ENCODE results near the gene SYNGAP1.

The SYNGAP1 gene

DNA sequence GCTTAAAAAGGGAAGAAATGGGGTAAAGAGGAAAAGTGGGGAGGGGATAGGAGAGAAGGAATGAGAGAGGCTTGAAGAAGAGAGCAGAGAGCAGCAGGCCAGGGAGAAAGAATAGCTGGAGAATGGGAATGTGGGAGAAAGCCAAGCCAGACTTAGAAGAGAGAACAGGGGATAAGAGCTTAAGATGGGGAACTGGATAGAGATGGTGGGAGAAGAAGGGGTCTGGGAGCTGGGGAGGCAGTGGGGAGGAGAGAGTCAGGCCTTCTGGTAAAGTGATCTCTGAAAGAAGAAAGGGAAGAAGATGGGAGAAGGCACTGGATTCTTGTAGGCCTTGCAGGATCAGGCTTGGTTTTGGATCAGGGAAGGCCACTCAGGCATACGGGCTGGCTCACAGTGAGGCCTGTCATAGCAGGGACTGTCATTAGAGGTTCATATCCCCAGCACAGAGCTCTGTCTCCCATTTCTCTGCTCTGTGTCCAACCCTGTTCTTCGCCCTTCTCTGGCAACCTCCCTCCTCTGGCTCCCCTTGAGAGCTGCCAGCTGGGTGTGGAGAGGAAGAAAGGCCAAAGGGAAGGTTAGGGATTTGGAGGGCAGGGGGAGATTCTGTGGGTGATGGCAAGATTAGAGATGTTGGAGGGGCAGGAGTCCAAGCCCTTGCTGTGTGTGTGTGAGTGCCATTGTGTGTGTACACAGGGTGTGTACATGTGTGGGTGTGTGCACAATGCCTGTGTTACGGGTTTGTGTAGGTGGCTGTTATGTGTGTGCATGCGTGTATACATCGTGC, 9.3 kb downstream of the SYNGAP1 start:
- Histone ChIP-seq H3K4me3 (ENCODE audit: low read depth in 1 of 2, low read length in 2 of 2) (peak overlapping the region in 1 of 2 experiments; percentile 59; a peak in 1 of 4 replicates), H3K79me2 (ENCODE audit: insufficient read depth, low read length) (peaks cover 26% of the 10 kb centered on the region), H3K4me1 (ENCODE audit: insufficient read depth, low read length) (peaks cover 69% of the 10 kb centered on the region), H3K9ac (ENCODE audit: low read depth, low read length) (peak overlapping the region; percentile 56; the same call in 1 of the 2 replicates), H4K20me1 (ENCODE audit: insufficient read depth, low read length) (peaks cover 23% of the 10 kb centered on the region), H3K27ac (ENCODE audit: low read length) (peak overlapping the region; percentile 13; the same call in 1 of the 2 replicates), H3K36me3 (ENCODE audit: insufficient read depth, low read length) (peaks cover 9% of the 10 kb centered on the region), H3K27me3 (ENCODE audit: insufficient read depth, low read length, poor library complexity) (no peaks in the 10 kb centered on the region), H3K9me3 (ENCODE audit: insufficient read depth, low read length, severe bottlenecking) (no peaks in the 10 kb centered on the region), H2AFZ (ENCODE audit: low read depth, low read length) (no peak overlapping the region), H3K4me2 (ENCODE audit: insufficient read depth, low read length) (peak overlapping the region; percentile 91)
- no peak for TF ChIP-seq EZH2 (IDR thresholded peaks at IDR 0.05; ENCODE audit: borderline replicate concordance, low read depth, low read length, severe bottlenecking)
- TF ChIP-seq, protein P1, sequence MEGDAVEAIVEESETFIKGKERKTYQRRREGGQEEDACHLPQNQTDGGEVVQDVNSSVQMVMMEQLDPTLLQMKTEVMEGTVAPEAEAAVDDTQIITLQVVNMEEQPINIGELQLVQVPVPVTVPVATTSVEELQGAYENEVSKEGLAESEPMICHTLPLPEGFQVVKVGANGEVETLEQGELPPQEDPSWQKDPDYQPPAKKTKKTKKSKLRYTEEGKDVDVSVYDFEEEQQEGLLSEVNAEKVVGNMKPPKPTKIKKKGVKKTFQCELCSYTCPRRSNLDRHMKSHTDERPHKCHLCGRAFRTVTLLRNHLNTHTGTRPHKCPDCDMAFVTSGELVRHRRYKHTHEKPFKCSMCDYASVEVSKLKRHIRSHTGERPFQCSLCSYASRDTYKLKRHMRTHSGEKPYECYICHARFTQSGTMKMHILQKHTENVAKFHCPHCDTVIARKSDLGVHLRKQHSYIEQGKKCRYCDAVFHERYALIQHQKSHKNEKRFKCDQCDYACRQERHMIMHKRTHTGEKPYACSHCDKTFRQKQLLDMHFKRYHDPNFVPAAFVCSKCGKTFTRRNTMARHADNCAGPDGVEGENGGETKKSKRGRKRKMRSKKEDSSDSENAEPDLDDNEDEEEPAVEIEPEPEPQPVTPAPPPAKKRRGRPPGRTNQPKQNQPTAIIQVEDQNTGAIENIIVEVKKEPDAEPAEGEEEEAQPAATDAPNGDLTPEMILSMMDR (IDR thresholded peaks at IDR 0.05; ENCODE audit: borderline replicate concordance, extremely low read depth, low read length, poor library complexity, severe bottlenecking), result no peak
- ATAC-seq (ENCODE audit: insufficient read depth, low read depth) (no peak), DNase-seq (no peak)

DNA sequence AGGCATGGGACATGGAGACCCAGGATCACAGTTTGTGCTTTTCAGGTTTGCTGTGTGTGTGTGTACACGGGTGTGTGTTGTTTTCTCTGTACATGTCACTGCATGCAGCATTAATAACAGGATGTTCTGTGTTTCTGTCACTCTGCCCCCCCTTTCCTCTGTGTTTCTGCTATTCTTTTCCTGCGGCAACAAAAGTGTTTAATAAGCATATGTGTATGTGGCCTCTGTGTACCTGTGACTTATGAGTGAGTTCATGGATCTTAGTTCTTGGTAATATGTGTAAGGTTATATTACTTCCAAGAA, 9.8 kb downstream of the SYNGAP1 start:
- Histone ChIP-seq H3K9ac (ENCODE audit: low read depth, low read length) (no peak overlapping the region), H3K4me2 (ENCODE audit: insufficient read depth, low read length) (no peak overlapping the region), H3K36me3 (ENCODE audit: insufficient read depth, low read length) (peaks cover 9% of the 10 kb centered on the region), H3K4me1 (ENCODE audit: insufficient read depth, low read length) (peaks cover 63% of the 10 kb centered on the region), H3K9me3 (ENCODE audit: insufficient read depth, low read length, severe bottlenecking) (no peaks in the 10 kb centered on the region), H3K79me2 (ENCODE audit: insufficient read depth, low read length) (peaks cover 26% of the 10 kb centered on the region), H3K27me3 (ENCODE audit: insufficient read depth, low read length, poor library complexity) (no peaks in the 10 kb centered on the region), H3K27ac (ENCODE audit: low read length) (no peak overlapping the region), H4K20me1 (ENCODE audit: insufficient read depth, low read length) (peaks cover 23% of the 10 kb centered on the region), H3K4me3 (ENCODE audit: low read depth in 1 of 2, low read length in 2 of 2) (no peak overlapping the region), H2AFZ (ENCODE audit: low read depth, low read length) (no peak overlapping the region)
- DNase-seq, result no peak
- no peak for TF ChIP-seq EZH2 (IDR thresholded peaks at IDR 0.05; ENCODE audit: borderline replicate concordance, low read depth, low read length, severe bottlenecking)
- TF ChIP-seq, protein P1 (IDR thresholded peaks at IDR 0.05; ENCODE audit: borderline replicate concordance, extremely low read depth, low read length, poor library complexity, severe bottlenecking), result no peak
- ATAC-seq (ENCODE audit: insufficient read depth, low read depth), result no peak

DNA sequence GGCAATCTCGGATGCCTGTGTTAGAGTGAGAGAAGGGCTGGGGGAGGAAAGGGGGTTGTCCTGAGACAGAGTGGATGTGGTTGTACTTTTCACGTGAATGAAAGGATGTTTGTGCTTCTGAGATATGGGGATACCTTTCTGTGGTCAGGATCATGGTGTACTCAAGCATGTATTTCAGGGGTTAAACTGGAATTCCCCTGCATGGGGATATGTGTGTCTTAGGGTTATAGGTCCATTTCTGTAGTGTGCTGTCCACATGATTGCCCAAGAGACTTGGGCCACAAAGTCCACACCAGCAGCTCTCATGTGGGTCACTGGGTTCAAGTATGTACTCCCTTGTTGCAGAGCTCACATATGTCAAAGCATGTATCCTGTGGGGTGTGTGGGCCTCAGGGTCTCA, 10.5 kb downstream of the SYNGAP1 start:
- Histone ChIP-seq H3K4me2 (ENCODE audit: insufficient read depth, low read length) (0 out of 2 replicates have a peak overlapping the region, but pooled peaks have one; percentile 11), H2AFZ (ENCODE audit: low read depth, low read length) (no peak overlapping the region), H3K79me2 (ENCODE audit: insufficient read depth, low read length) (peaks cover 26% of the 10 kb centered on the region), H3K36me3 (ENCODE audit: insufficient read depth, low read length) (peaks cover 13% of the 10 kb centered on the region), H3K9ac (ENCODE audit: low read depth, low read length) (no peak overlapping the region), H3K27ac (ENCODE audit: low read length) (no peak overlapping the region), H3K27me3 (ENCODE audit: insufficient read depth, low read length, poor library complexity) (no peaks in the 10 kb centered on the region), H3K9me3 (ENCODE audit: insufficient read depth, low read length, severe bottlenecking) (no peaks in the 10 kb centered on the region), H3K4me1 (ENCODE audit: insufficient read depth, low read length) (peaks cover 57% of the 10 kb centered on the region), H4K20me1 (ENCODE audit: insufficient read depth, low read length) (peaks cover 23% of the 10 kb centered on the region), H3K4me3 (ENCODE audit: low read depth in 1 of 2, low read length in 2 of 2) (no peak overlapping the region)
- DNase-seq, result no peak
- ATAC-seq (ENCODE audit: insufficient read depth, low read depth), result no peak
- TF ChIP-seq, protein P1 (IDR thresholded peaks at IDR 0.05; ENCODE audit: borderline replicate concordance, extremely low read depth, low read length, poor library complexity, severe bottlenecking), result no peak
- no peak for TF ChIP-seq EZH2 (IDR thresholded peaks at IDR 0.05; ENCODE audit: borderline replicate concordance, low read depth, low read length, severe bottlenecking)

Measured in DND-41 (cell line).